DND-41 (cell line): Measurements from ENCODE around the gene FPR3.

Experiments used
- ATAC-seq: fragments of 200-7000 bp; cut with Tn5 transposase; 3 replicates; pipeline ENCODE4 v1.9.1; 2021; ENCODE audit warnings: low read depth; ENCODE audit not compliant: insufficient read depth
- DNase-seq: peaks from one replicate; pipeline ENCODE4 v3.0.0-alpha.2; 2020
- H2AFZ ChIP-seq: 2 replicates; pipeline ENCODE4 v1.6.0; 2012; ENCODE audit warnings: low read depth, low read length
- H3K27ac ChIP-seq: 2 replicates; pipeline ENCODE4 v1.5.1; 2012; ENCODE audit warnings: low read length, inconsistent platforms
- H3K27me3 ChIP-seq: fragments of 200-600 bp; sonication (generic); 2 replicates; pipeline ENCODE4 v1.6.0; 2012; ENCODE audit warnings: low read length, mild to moderate bottlenecking, inconsistent platforms; ENCODE audit not compliant: insufficient read depth, poor library complexity
- H3K36me3 ChIP-seq: 2 replicates; pipeline ENCODE4 v1.5.1; 2012; ENCODE audit warnings: low read length, inconsistent platforms; ENCODE audit not compliant: insufficient read depth
- H3K4me1 ChIP-seq: 2 replicates; pipeline ENCODE4 v1.5.1; 2012; ENCODE audit warnings: mild to moderate bottlenecking, low read length; ENCODE audit not compliant: insufficient read depth
- H3K4me2 ChIP-seq: 2 replicates; pipeline ENCODE4 v1.6.0; 2012; ENCODE audit warnings: mild to moderate bottlenecking, moderate library complexity, low read length, inconsistent platforms; ENCODE audit not compliant: insufficient read depth
- H3K4me3 ChIP-seq, 2 experiments: fragments of 200-600 bp in 1 of 2; shearing (Covaris generic) in 1 of 2; 2 replicates each; pipeline ENCODE4 v1.5.1; 2012 to 2016; ENCODE audit warnings: inconsistent platforms in 2 of 2, low read length in 2 of 2, mild to moderate bottlenecking in 2 of 2, low read depth in 1 of 2, moderate library complexity in 1 of 2
- H3K79me2 ChIP-seq: 2 replicates; pipeline ENCODE4 v1.6.0; 2012; ENCODE audit warnings: low read length, inconsistent platforms; ENCODE audit not compliant: insufficient read depth
- H3K9ac ChIP-seq: 2 replicates; pipeline ENCODE4 v1.6.0; 2012; ENCODE audit warnings: low read depth, mild to moderate bottlenecking, inconsistent platforms, low read length, moderate library complexity
- H3K9me3 ChIP-seq: 2 replicates; pipeline ENCODE4 v1.5.1; 2012; ENCODE audit warnings: low read length, moderate library complexity, mild to moderate bottlenecking, inconsistent platforms; ENCODE audit not compliant: insufficient read depth, severe bottlenecking
- H4K20me1 ChIP-seq: 2 replicates; pipeline ENCODE4 v1.6.0; 2012; ENCODE audit warnings: low read length; ENCODE audit not compliant: insufficient read depth
- EZH2 ChIP-seq: IDR thresholded peaks from 3 replicates; pipeline ENCODE4 v1.6.1; 2012; ENCODE audit warnings: borderline replicate concordance, low read depth, mild to moderate bottlenecking, moderate library complexity, low read length, inconsistent platforms; ENCODE audit not compliant: severe bottlenecking
- TF ChIP-seq, protein P1 (sequence below): IDR thresholded peaks from 2 replicates; pipeline ENCODE4 v1.5.1; 2012; ENCODE audit warnings: borderline replicate concordance, low read length, moderate library complexity, mild to moderate bottlenecking; ENCODE audit not compliant: poor library complexity, severe bottlenecking; ENCODE audit errors: extremely low read depth

Gene FPR3

GRCh38 chr19:51750400-51751094, 44.4 kb upstream of the FPR3 start:
- Histone ChIP-seq H2AFZ (no peak overlapping the region), H3K4me1 (no peaks in the 10 kb centered on the region), H3K79me2 (no peaks in the 10 kb centered on the region), H3K27me3 (no peaks in the 10 kb centered on the region), H3K4me3 (no peak overlapping the region), H3K36me3 (no peaks in the 10 kb centered on the region), H3K9ac (no peak overlapping the region), H3K4me2 (no peak overlapping the region), H4K20me1 (no peaks in the 10 kb centered on the region), H3K27ac (no peak overlapping the region), H3K9me3 (no peaks in the 10 kb centered on the region)
- ATAC-seq: no peak
- no peak for DNase-seq
- TF ChIP-seq EZH2: no peak
- TF ChIP-seq, protein P1, sequence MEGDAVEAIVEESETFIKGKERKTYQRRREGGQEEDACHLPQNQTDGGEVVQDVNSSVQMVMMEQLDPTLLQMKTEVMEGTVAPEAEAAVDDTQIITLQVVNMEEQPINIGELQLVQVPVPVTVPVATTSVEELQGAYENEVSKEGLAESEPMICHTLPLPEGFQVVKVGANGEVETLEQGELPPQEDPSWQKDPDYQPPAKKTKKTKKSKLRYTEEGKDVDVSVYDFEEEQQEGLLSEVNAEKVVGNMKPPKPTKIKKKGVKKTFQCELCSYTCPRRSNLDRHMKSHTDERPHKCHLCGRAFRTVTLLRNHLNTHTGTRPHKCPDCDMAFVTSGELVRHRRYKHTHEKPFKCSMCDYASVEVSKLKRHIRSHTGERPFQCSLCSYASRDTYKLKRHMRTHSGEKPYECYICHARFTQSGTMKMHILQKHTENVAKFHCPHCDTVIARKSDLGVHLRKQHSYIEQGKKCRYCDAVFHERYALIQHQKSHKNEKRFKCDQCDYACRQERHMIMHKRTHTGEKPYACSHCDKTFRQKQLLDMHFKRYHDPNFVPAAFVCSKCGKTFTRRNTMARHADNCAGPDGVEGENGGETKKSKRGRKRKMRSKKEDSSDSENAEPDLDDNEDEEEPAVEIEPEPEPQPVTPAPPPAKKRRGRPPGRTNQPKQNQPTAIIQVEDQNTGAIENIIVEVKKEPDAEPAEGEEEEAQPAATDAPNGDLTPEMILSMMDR: no peak

GRCh38 chr19:51751655-51752054, 43.3 kb upstream of the FPR3 start, which contains the start of gene FPR1:
TSS of gene FPR1 (minus strand) at chr19:51751878. CDS start at chr19:51746994, 4,884 bp downstream.
- H3K4me2 ChIP-seq: no peak within 1 kb of the TSS
- H3K4me3 ChIP-seq: no peak within 1 kb of the TSS
- H3K36me3 ChIP-seq: no peaks in the 10 kb centered on the region
- no peak within 1 kb of the TSS for H3K27ac ChIP-seq
- H3K27me3 ChIP-seq: no peaks in the 10 kb centered on the region
- H4K20me1 ChIP-seq: no peaks in the 10 kb centered on the region
- no peak within 1 kb of the TSS for H3K9ac ChIP-seq
- H3K79me2 ChIP-seq: no peaks in the 10 kb centered on the region
- no peak within 1 kb of the TSS for H2AFZ ChIP-seq
- no peak for DNase-seq
- no peak for ATAC-seq
- TF ChIP-seq, protein P1: no peak
- TF ChIP-seq EZH2: no peak
- H3K4me1 ChIP-seq: no peaks in the 10 kb centered on the region
- no peaks in the 10 kb centered on the region for H3K9me3 ChIP-seq

GRCh38 chr19:51754109-51754508, 40.8 kb upstream of the FPR3 start:
- no peaks in the 10 kb centered on the region for H3K79me2 ChIP-seq
- no peaks in the 10 kb centered on the region for H3K4me1 ChIP-seq
- H3K36me3 ChIP-seq: no peaks in the 10 kb centered on the region
- no peak overlapping the region for H2AFZ ChIP-seq
- H3K27me3 ChIP-seq: no peaks in the 10 kb centered on the region
- TF ChIP-seq EZH2: no peak
- TF ChIP-seq, protein P1: no peak
- no peak overlapping the region for H3K27ac ChIP-seq
- no peaks in the 10 kb centered on the region for H4K20me1 ChIP-seq
- DNase-seq (no peak), ATAC-seq (no peak)
- H3K4me3 ChIP-seq: no peak overlapping the region
- H3K9ac ChIP-seq: no peak overlapping the region
- H3K4me2 ChIP-seq: no peak overlapping the region
- no peaks in the 10 kb centered on the region for H3K9me3 ChIP-seq
